CD4-positive, CD25-positive, alpha-beta regulatory T cell (primary cell): ENCODE measurements around the gene MTREX. TPM values are rescaled to one million over a fixed set of nuclear protein-coding genes. Genes with fewer than 3 reads are reported as not detected.
A peak's percentile ranks its signal among the peaks of the same experiment; 100 is the strongest.

Experiments used
- ATAC-seq, 2 donors: fragments of 150-1000 bp; cut with Tn5 transposase; one replicate each; pipeline ENCODE4 v1.10.0; 2021; ENCODE audit warnings: low read depth in 2 of 2, moderate number of reproducible peaks in 2 of 2, moderate library complexity in 1 of 2
- DNase-seq, 3 donors: peaks; one replicate each; pipeline versions ENCODE4 v3.0.0 to v3.0.0-alpha.2; 2012 to 2022; ENCODE audit warnings: mixed read lengths in 1 of 3
- H3K27ac ChIP-seq: one replicate; pipeline ENCODE4 v1.7.0; 2013; ENCODE audit warnings: mild to moderate bottlenecking, low read length; ENCODE audit not compliant: insufficient read depth, poor library complexity, severe bottlenecking
- H3K27me3 ChIP-seq: one replicate; pipeline ENCODE4 v1.7.0; 2013; ENCODE audit warnings: low read length; ENCODE audit not compliant: control insufficient read depth, insufficient read depth
- H3K36me3 ChIP-seq: one replicate; pipeline ENCODE4 v1.7.0; 2013; ENCODE audit warnings: mild to moderate bottlenecking, low read length, moderate library complexity; ENCODE audit not compliant: control insufficient read depth, insufficient read depth
- H3K4me1 ChIP-seq: 2 replicates; pipeline ENCODE4 v1.7.0; 2013; ENCODE audit warnings: mild to moderate bottlenecking, low read length; ENCODE audit not compliant: insufficient read depth, control insufficient read depth, poor library complexity, severe bottlenecking
- H3K4me3 ChIP-seq: one replicate; pipeline ENCODE4 v1.7.0; 2013; ENCODE audit warnings: low read depth, mild to moderate bottlenecking, low read length, moderate library complexity
- H3K9me3 ChIP-seq, 2 experiments: 1 replicate in 1 of 2; 2 replicates in 1 of 2; pipeline ENCODE4 v1.7.0; 2013; ENCODE audit warnings: low read length in 2 of 2, mild to moderate bottlenecking in 1 of 2, moderate library complexity in 1 of 2; ENCODE audit not compliant: control insufficient read depth in 2 of 2
- H3K27ac Mint-ChIP-seq, 3 donors: one replicate each; pipeline ENCODE4 v1.8.0; 2020 to 2022; ENCODE audit warnings: mild to moderate bottlenecking in 3 of 3, mixed read lengths in 3 of 3, moderate library complexity in 2 of 3
- H3K27me3 Mint-ChIP-seq: one replicate; pipeline ENCODE4 v1.8.0; 2022; ENCODE audit warnings: mild to moderate bottlenecking, mixed read lengths
- H3K36me3 Mint-ChIP-seq: one replicate; pipeline ENCODE4 v1.8.0; 2020; ENCODE audit warnings: mixed read lengths
- H3K4me1 Mint-ChIP-seq, 4 donors: one replicate each; pipeline ENCODE4 v1.8.0; 2020 to 2022; ENCODE audit warnings: mixed read lengths in 4 of 4, mild to moderate bottlenecking in 1 of 4
- H3K4me3 Mint-ChIP-seq, 4 donors: one replicate each; pipeline ENCODE4 v1.8.0; 2020 to 2022; ENCODE audit warnings: mild to moderate bottlenecking in 4 of 4, mixed read lengths in 4 of 4, moderate library complexity in 3 of 4
- H3K9me3 Mint-ChIP-seq, 7 donors: one replicate each; pipeline ENCODE4 v1.8.0; 2020 to 2022; ENCODE audit warnings: mixed read lengths in 7 of 7, mild to moderate bottlenecking in 3 of 7, moderate library complexity in 2 of 7
- polyA plus RNA-seq, 4 donors: library from polyadenylated mRNA; unstranded; fragments of 300-500 nt; fragmentation: Illumina TruSeq; gene quantifications; one replicate each; pipeline ENCODE4 v1.2.3, GENCODE V29; 2021
- total RNA-seq: library from RNA; stranded (reverse); gene quantifications from one replicate; pipeline ENCODE4 v1.2.3, GENCODE V29; 2022

MTREX gene
- total and polyA plus RNA-seq, 5 donors from 2014 or later = 23.2 to 86.7 (median 32.2) TPM

DNA sequence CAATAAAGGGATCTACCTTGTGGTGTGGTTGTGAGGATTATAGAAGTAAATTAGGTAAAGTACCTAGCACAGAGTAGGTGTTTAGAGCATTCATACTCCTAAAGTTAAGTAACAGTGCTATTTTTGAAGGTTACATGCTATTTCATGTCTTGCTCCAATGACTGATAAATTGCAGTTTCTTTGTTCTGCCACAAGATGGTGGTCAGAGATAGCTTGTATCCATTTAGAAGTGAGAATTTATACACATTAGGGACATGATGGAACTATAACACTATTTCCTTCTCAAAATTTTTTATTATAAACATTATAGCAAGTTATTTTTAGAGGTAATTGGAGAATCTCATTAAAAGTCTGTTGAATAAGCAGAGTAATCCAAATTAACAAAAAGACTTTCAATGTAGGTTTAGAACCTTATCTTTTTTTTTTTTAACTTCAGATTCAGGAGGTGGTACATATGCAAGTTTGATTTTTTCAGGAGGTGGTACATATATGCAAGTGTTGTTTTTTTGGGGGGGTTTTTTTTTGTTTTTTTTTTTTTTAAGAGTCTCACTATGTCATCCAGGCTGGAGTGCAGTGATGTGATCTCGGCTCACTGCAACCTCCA is 17.1 kb downstream of the MTREX start:
- Histone ChIP-seq H3K4me3 (no peak overlapping the region), H3K27me3 (no peaks in the 10 kb centered on the region), H3K9me3 (no peaks in the 10 kb centered on the region), H3K36me3 (peaks cover 43% of the 10 kb centered on the region), H3K4me1 (peaks cover 13% of the 10 kb centered on the region), H3K27ac (no peak overlapping the region)
- peak in 2 of 3 donors; percentile 39 to 63 for DNase-seq
- Mint-ChIP-seq H3K27me3 (no peaks in the 10 kb centered on the region), H3K4me1 (peaks cover 25 to 47% (median 34%) of the 10 kb centered on the region in 4 donors), H3K27ac (no peak overlapping the region), H3K9me3 (no peaks in the 10 kb centered on the region), H3K4me3 (peak overlapping the region in 1 of 4 donors; percentile 58), H3K36me3 (peaks cover 32% of the 10 kb centered on the region)
- ATAC-seq = peak; percentile 58 to 59

GRCh38 chr5:55325621-55326020 is 17.8 kb downstream of the MTREX start:
- Mint-ChIP-seq H3K27ac (no peak overlapping the region), H3K4me3 (no peak overlapping the region), H3K4me1 (peaks cover 26 to 50% (median 38%) of the 10 kb centered on the region in 4 donors), H3K9me3 (no peaks in the 10 kb centered on the region), H3K36me3 (peaks cover 39% of the 10 kb centered on the region), H3K27me3 (no peaks in the 10 kb centered on the region)
- H3K27me3 ChIP-seq = no peaks in the 10 kb centered on the region
- no peak overlapping the region for H3K27ac ChIP-seq
- DNase-seq (no peak), ATAC-seq (no peak)
- H3K36me3 ChIP-seq = peaks cover 46% of the 10 kb centered on the region
- no peak overlapping the region for H3K4me3 ChIP-seq
- no peaks in the 10 kb centered on the region for H3K9me3 ChIP-seq
- H3K4me1 ChIP-seq = peaks cover 13% of the 10 kb centered on the region

GRCh38 chr5:55327281-55327680 is 19.5 kb downstream of the MTREX start:
- peak overlapping the region; percentile 47 for H3K27ac ChIP-seq
- Mint-ChIP-seq H3K9me3 (no peaks in the 10 kb centered on the region), H3K4me1 (peaks cover 21 to 47% (median 41%) of the 10 kb centered on the region in 4 donors), H3K36me3 (peaks cover 52% of the 10 kb centered on the region), H3K27ac (peak overlapping the region in 2 of 3 donors; percentile 52 to 64), H3K4me3 (peak overlapping the region in 2 of 4 donors; percentile 2 to 6), H3K27me3 (no peaks in the 10 kb centered on the region)
- H3K27me3 ChIP-seq = no peaks in the 10 kb centered on the region
- no peak for DNase-seq
- H3K9me3 ChIP-seq = no peaks in the 10 kb centered on the region
- peaks cover 57% of the 10 kb centered on the region for H3K36me3 ChIP-seq
- ATAC-seq = no peak
- H3K4me1 ChIP-seq = peaks cover 13% of the 10 kb centered on the region
- H3K4me3 ChIP-seq = peak overlapping the region; percentile 45

DNA sequence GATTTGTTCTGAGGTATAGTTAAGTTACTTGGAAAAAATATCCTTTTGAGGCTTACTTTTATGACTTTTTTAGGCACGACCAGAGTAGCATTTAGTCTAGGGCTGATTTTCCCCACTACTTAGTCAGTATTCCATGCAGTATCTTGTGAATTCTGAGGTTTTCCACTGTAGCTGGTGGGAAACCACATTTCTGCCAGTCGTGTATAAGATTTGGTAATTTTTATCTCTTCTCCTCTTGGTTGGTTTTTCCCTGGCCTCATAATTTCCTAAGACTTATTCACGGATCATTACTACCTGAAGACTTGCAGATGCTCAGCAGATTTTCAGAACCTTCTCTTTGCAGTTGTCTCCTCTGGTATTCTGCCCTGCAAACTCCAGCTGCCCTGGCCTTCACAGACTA is 23.5 kb downstream of the MTREX start:
- Histone ChIP-seq H3K36me3 (peaks cover 61% of the 10 kb centered on the region), H3K4me3 (no peak overlapping the region), H3K27me3 (no peaks in the 10 kb centered on the region), H3K27ac (no peak overlapping the region), H3K4me1 (peaks cover 10% of the 10 kb centered on the region), H3K9me3 (no peaks in the 10 kb centered on the region)
- no peaks in the 10 kb centered on the region for H3K27me3 Mint-ChIP-seq
- peaks cover 59% of the 10 kb centered on the region for H3K36me3 Mint-ChIP-seq
- ATAC-seq (no peak), DNase-seq (no peak)
- no peak overlapping the region for H3K4me3 Mint-ChIP-seq
- peaks cover 30 to 53% (median 44%) of the 10 kb centered on the region in 4 donors for H3K4me1 Mint-ChIP-seq
- peak overlapping the region in 1 of 3 donors; percentile 78 for H3K27ac Mint-ChIP-seq
- H3K9me3 Mint-ChIP-seq = peaks cover 0 to 2% (median 0%) of the 10 kb centered on the region in 7 donors

- no peaks in the 10 kb centered on the region for H3K27me3 Mint-ChIP-seq
- no peak for DNase-seq
- no peak overlapping the region for H3K27ac Mint-ChIP-seq
- H3K4me1 Mint-ChIP-seq = peaks cover 25 to 51% (median 41%) of the 10 kb centered on the region in 4 donors
- Histone ChIP-seq H3K9me3 (no peaks in the 10 kb centered on the region), H3K27ac (no peak overlapping the region), H3K36me3 (peaks cover 53% of the 10 kb centered on the region), H3K27me3 (no peaks in the 10 kb centered on the region), H3K4me3 (no peak overlapping the region), H3K4me1 (no peaks in the 10 kb centered on the region)
- no peak for ATAC-seq
- peak overlapping the region in 1 of 4 donors; percentile 65 for H3K4me3 Mint-ChIP-seq
- peaks cover 49% of the 10 kb centered on the region for H3K36me3 Mint-ChIP-seq
- peaks cover 0 to 2% (median 0%) of the 10 kb centered on the region in 7 donors for H3K9me3 Mint-ChIP-seq
Measured at GRCh38 chr5:55333017-55333416, 25.2 kb downstream of the MTREX start.

DNA sequence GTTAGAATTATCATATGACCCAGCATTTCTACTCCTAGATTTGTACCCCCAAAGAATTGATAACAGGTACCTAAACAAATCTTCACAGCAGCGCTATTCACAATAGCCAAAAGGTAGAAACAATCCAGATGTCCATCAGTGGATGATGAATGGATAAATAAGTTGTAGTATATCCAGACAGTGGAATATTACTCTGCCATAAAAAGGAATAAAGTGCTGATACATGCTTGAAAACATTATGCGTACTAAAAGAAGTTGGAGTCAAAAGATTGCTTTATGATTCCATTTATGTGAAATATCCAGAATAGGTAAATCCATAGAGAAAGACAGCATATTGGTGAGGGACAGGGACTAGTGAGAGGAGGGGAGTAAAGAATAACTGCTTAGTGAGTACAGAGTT is 26.0 kb downstream of the MTREX start:
- peaks cover 45% of the 10 kb centered on the region for H3K36me3 Mint-ChIP-seq
- H3K27ac ChIP-seq = no peak overlapping the region
- DNase-seq (no peak), ATAC-seq (no peak)
- H3K4me1 ChIP-seq = peaks cover 4% of the 10 kb centered on the region
- no peaks in the 10 kb centered on the region for H3K27me3 ChIP-seq
- peaks cover 45% of the 10 kb centered on the region for H3K36me3 ChIP-seq
- H3K9me3 ChIP-seq = no peaks in the 10 kb centered on the region
- no peak overlapping the region for H3K27ac Mint-ChIP-seq
- H3K4me3 Mint-ChIP-seq = no peak overlapping the region
- peaks cover 0 to 2% (median 0%) of the 10 kb centered on the region in 7 donors for H3K9me3 Mint-ChIP-seq
- H3K27me3 Mint-ChIP-seq = no peaks in the 10 kb centered on the region
- peaks cover 30 to 52% (median 44%) of the 10 kb centered on the region in 4 donors for H3K4me1 Mint-ChIP-seq
- no peak overlapping the region for H3K4me3 ChIP-seq

GRCh38 chr5:55338092-55338613 is 30.4 kb downstream of the MTREX start:
- Mint-ChIP-seq H3K9me3 (peaks cover 0 to 2% (median 0%) of the 10 kb centered on the region in 7 donors), H3K27ac (peak overlapping the region; percentile 52 to 72 (median 56)), H3K4me3 (peak overlapping the region; percentile 56 to 82 (median 68)), H3K27me3 (no peaks in the 10 kb centered on the region), H3K36me3 (peaks cover 15% of the 10 kb centered on the region), H3K4me1 (peaks cover 21 to 41% (median 30%) of the 10 kb centered on the region in 4 donors)
- ATAC-seq (no peak), DNase-seq (peak in 2 of 3 donors; percentile 13 to 18)
- Histone ChIP-seq H3K27me3 (no peaks in the 10 kb centered on the region), H3K27ac (peak overlapping the region; percentile 23), H3K4me3 (peak overlapping the region; percentile 77), H3K4me1 (peaks cover 4% of the 10 kb centered on the region), H3K36me3 (peaks cover 30% of the 10 kb centered on the region), H3K9me3 (no peaks in the 10 kb centered on the region)
